GM06990 (cell line): ENCODE results near the gene TOM1L2.

Experiments used
- DNase-seq: peaks from one replicate; pipeline ENCODE4 v3.0.0-alpha.2; 2011; ENCODE audit not compliant: insufficient read length; ENCODE audit errors: extremely low read depth
- H3K27me3 ChIP-seq: replicated peaks from 2 replicates; pipeline ENCODE4 v1.6.0; 2011; ENCODE audit warnings: low read length; ENCODE audit not compliant: control insufficient read depth, insufficient read depth
- H3K36me3 ChIP-seq: 2 replicates; pipeline ENCODE4 v1.5.1; 2011; ENCODE audit warnings: low read length; ENCODE audit not compliant: control insufficient read depth, insufficient read depth
- H3K4me3 ChIP-seq: replicated peaks from 2 replicates; pipeline ENCODE4 v1.5.1; 2011; ENCODE audit warnings: low read depth, mild to moderate bottlenecking, control low read depth, low read length
- CTCF ChIP-seq: IDR thresholded peaks from 2 replicates; pipeline ENCODE4 v1.5.1; 2011; ENCODE audit warnings: low read length, control low read depth, mild to moderate bottlenecking, inconsistent platforms; ENCODE audit not compliant: insufficient read depth, poor library complexity, severe bottlenecking

TOM1L2 gene

GRCh38 chr17:17844500-17844899, 127.7 kb downstream of the TOM1L2 start:
- H3K4me3 ChIP-seq = no peak overlapping the region
- no peak for TF ChIP-seq CTCF
- no peak for DNase-seq

DNA sequence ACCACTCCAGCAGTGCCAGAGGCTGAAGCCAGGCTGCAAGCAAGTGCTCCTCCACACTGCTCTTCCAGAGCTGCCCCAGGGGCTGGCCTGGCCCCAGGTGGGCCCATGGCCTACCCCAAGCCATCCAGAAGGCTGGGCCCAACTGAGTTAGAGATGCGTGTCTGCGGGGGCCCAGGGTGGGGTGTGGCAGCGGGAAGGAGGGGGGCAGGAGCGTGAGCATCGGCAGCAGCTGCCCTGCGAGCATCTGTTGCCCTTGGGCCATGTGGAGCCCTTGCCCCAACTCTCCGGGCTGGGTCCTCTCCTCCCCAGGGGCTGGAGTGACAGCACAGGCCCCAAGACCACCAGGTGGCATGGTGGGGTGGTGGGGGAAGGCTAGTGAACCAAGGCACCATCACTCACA, 128.1 kb downstream of the TOM1L2 start:
- Histone ChIP-seq H3K36me3 (no peaks in the 10 kb centered on the region), H3K4me3 (no peak overlapping the region), H3K27me3 (no peaks in the 10 kb centered on the region)
- DNase-seq = no peak
- no peak for TF ChIP-seq CTCF

More at GRCh38 chr17:17844500-17844899, 127.7 kb downstream of the TOM1L2 start:
- Histone ChIP-seq H3K27me3 (no peaks in the 10 kb centered on the region), H3K36me3 (no peaks in the 10 kb centered on the region)

GRCh38 chr17:17843096-17843495, 129.1 kb downstream of the TOM1L2 start:
- DNase-seq = no peak
- no peaks in the 10 kb centered on the region for H3K36me3 ChIP-seq
- no peak overlapping the region for H3K4me3 ChIP-seq
- no peaks in the 10 kb centered on the region for H3K27me3 ChIP-seq
- TF ChIP-seq CTCF = no peak

- Histone ChIP-seq H3K4me3 (no peak overlapping the region), H3K36me3 (no peaks in the 10 kb centered on the region), H3K27me3 (no peaks in the 10 kb centered on the region)
- TF ChIP-seq CTCF = no peak
- no peak for DNase-seq
These were observed 129.9 kb downstream of the TOM1L2 start for GRCh38 chr17:17842111-17842876.

- no peak for DNase-seq
- no peaks in the 10 kb centered on the region for H3K36me3 ChIP-seq
- TF ChIP-seq CTCF = no peak
- H3K4me3 ChIP-seq = no peak overlapping the region
- H3K27me3 ChIP-seq = no peaks in the 10 kb centered on the region
These were observed 130.6 kb downstream of the TOM1L2 start for GRCh38 chr17:17841601-17842025.
